Mucosa of rectum (tissue), 2 donors: ENCODE data around the gene ADAM23.

ENCODE experiments used
- H3K27ac ChIP-seq, 2 donors: one replicate each; pipeline ENCODE4 v1.7.0; 2013; ENCODE audit warnings: inconsistent platforms in 2 of 2, low read depth in 2 of 2, low read length in 2 of 2
- H3K27me3 ChIP-seq, 2 donors: one replicate each; pipeline ENCODE4 v1.7.0; 2013; ENCODE audit warnings: low read length in 2 of 2; ENCODE audit not compliant: control insufficient read depth in 2 of 2, insufficient read depth in 2 of 2
- H3K36me3 ChIP-seq, 2 donors: one replicate each; pipeline ENCODE4 v1.7.0; 2013; ENCODE audit warnings: low read length in 2 of 2; ENCODE audit not compliant: control insufficient read depth in 2 of 2, insufficient read depth in 2 of 2
- H3K4me1 ChIP-seq, 2 donors: one replicate each; pipeline ENCODE4 v1.7.0; 2013; ENCODE audit warnings: low read length in 2 of 2, mild to moderate bottlenecking in 1 of 2; ENCODE audit not compliant: control insufficient read depth in 2 of 2, insufficient read depth in 2 of 2
- H3K4me3 ChIP-seq, 2 donors: one replicate each; pipeline ENCODE4 v1.7.0; 2013; ENCODE audit warnings: low read length in 2 of 2
- H3K9ac ChIP-seq, 2 donors: one replicate each; pipeline ENCODE4 v1.7.0; 2013; ENCODE audit warnings: low read length in 2 of 2, low read depth in 1 of 2, mild to moderate bottlenecking in 1 of 2
- H3K9me3 ChIP-seq, 2 donors: one replicate each; pipeline ENCODE4 v1.7.0; 2013; ENCODE audit warnings: low read length in 2 of 2; ENCODE audit not compliant: control insufficient read depth in 2 of 2
- donor health status: healthy.
- donor health status: Normal muscosa, but diverticular disease.

ADAM23 gene

GRCh38 chr2:206527153-206527552 is 83.8 kb downstream of the ADAM23 start:
- H3K4me3 ChIP-seq: no peak overlapping the region
- no peaks in the 10 kb centered on the region for H3K27me3 ChIP-seq
- no peaks in the 10 kb centered on the region for H3K4me1 ChIP-seq
- H3K9ac ChIP-seq: no peak overlapping the region
- no peaks in the 10 kb centered on the region for H3K36me3 ChIP-seq
- H3K27ac ChIP-seq: no peak overlapping the region
- no peaks in the 10 kb centered on the region for H3K9me3 ChIP-seq

- H3K4me3 ChIP-seq: no peak overlapping the region
- no peak overlapping the region for H3K27ac ChIP-seq
- no peaks in the 10 kb centered on the region for H3K36me3 ChIP-seq
- H3K9me3 ChIP-seq: no peaks in the 10 kb centered on the region
- no peaks in the 10 kb centered on the region for H3K4me1 ChIP-seq
- H3K9ac ChIP-seq: no peak overlapping the region
- H3K27me3 ChIP-seq: no peaks in the 10 kb centered on the region
Observed at GRCh38 chr2:206530727-206531126, 87.4 kb downstream of the ADAM23 start.

- Histone ChIP-seq H3K9ac (no peak overlapping the region), H3K4me1 (no peaks in the 10 kb centered on the region), H3K36me3 (no peaks in the 10 kb centered on the region), H3K9me3 (no peaks in the 10 kb centered on the region), H3K27ac (no peak overlapping the region), H3K27me3 (no peaks in the 10 kb centered on the region), H3K4me3 (no peak overlapping the region)
Observed at GRCh38 chr2:206531996-206532543, 88.7 kb downstream of the ADAM23 start.

- Histone ChIP-seq H3K27me3 (no peaks in the 10 kb centered on the region), H3K4me3 (no peak overlapping the region), H3K4me1 (no peaks in the 10 kb centered on the region), H3K27ac (no peak overlapping the region), H3K9ac (no peak overlapping the region), H3K9me3 (no peaks in the 10 kb centered on the region), H3K36me3 (no peaks in the 10 kb centered on the region)
Observed at GRCh38 chr2:206533977-206534376, 90.6 kb downstream of the ADAM23 start.

- H3K9me3 ChIP-seq: no peaks in the 10 kb centered on the region
- no peak overlapping the region for H3K27ac ChIP-seq
- no peaks in the 10 kb centered on the region for H3K4me1 ChIP-seq
- H3K27me3 ChIP-seq: no peaks in the 10 kb centered on the region
- H3K36me3 ChIP-seq: no peaks in the 10 kb centered on the region
- no peak overlapping the region for H3K9ac ChIP-seq
- no peak overlapping the region for H3K4me3 ChIP-seq
Observed at GRCh38 chr2:206535260-206535986, 92.1 kb downstream of the ADAM23 start.

GRCh38 chr2:206540757-206541156 is 97.4 kb downstream of the ADAM23 start:
- Histone ChIP-seq H3K4me3 (no peak overlapping the region), H3K27me3 (no peaks in the 10 kb centered on the region), H3K9ac (no peak overlapping the region), H3K9me3 (no peaks in the 10 kb centered on the region), H3K27ac (no peak overlapping the region), H3K36me3 (no peaks in the 10 kb centered on the region), H3K4me1 (no peaks in the 10 kb centered on the region)

GRCh38 chr2:206543073-206543472 is 99.7 kb downstream of the ADAM23 start:
- Histone ChIP-seq H3K4me3 (no peak overlapping the region), H3K4me1 (no peaks in the 10 kb centered on the region), H3K9me3 (no peaks in the 10 kb centered on the region), H3K9ac (no peak overlapping the region), H3K36me3 (no peaks in the 10 kb centered on the region), H3K27ac (no peak overlapping the region), H3K27me3 (no peaks in the 10 kb centered on the region)

GRCh38 chr2:206548383-206548782 is 105.1 kb downstream of the ADAM23 start:
- no peak overlapping the region for H3K9ac ChIP-seq
- no peaks in the 10 kb centered on the region for H3K27me3 ChIP-seq
- H3K36me3 ChIP-seq: no peaks in the 10 kb centered on the region
- no peaks in the 10 kb centered on the region for H3K9me3 ChIP-seq
- H3K27ac ChIP-seq: no peak overlapping the region
- H3K4me3 ChIP-seq: no peak overlapping the region
- H3K4me1 ChIP-seq: no peaks in the 10 kb centered on the region

GRCh38 chr2:206555721-206556120 is 112.4 kb downstream of the ADAM23 start:
- Histone ChIP-seq H3K4me1 (no peaks in the 10 kb centered on the region), H3K27ac (no peak overlapping the region), H3K36me3 (no peaks in the 10 kb centered on the region), H3K9me3 (no peaks in the 10 kb centered on the region), H3K27me3 (no peaks in the 10 kb centered on the region), H3K9ac (no peak overlapping the region), H3K4me3 (no peak overlapping the region)

GRCh38 chr2:206556357-206556949 is 113.1 kb downstream of the ADAM23 start:
- H3K4me1 ChIP-seq: no peaks in the 10 kb centered on the region
- no peaks in the 10 kb centered on the region for H3K36me3 ChIP-seq
- H3K9ac ChIP-seq: no peak overlapping the region
- H3K27ac ChIP-seq: no peak overlapping the region
- no peak overlapping the region for H3K4me3 ChIP-seq
- H3K9me3 ChIP-seq: no peaks in the 10 kb centered on the region
- no peaks in the 10 kb centered on the region for H3K27me3 ChIP-seq
